Muscle of arm (tissue), 14 donors: Measurements from ENCODE around the gene CGB1. TPM values are rescaled to one million over a fixed set of nuclear protein-coding genes. Genes with fewer than 3 reads are reported as not detected.
"Not testable (repeated sequence)": the region's sequence is repeated elsewhere in the genome, so short reads cannot be mapped to it uniquely, and the experiment has no call there.

Experiments used
- DNase-seq: peaks from one replicate; pipeline ENCODE4 v3.0.0-alpha.2; 2013
- long read RNA-seq, 11 donors: transcript quantifications; one replicate each; lab custom pipeline, GENCODE V29; 2026
- polyA plus RNA-seq, 12 donors: library from polyadenylated mRNA; unstranded; fragments of 120-200 nt; gene quantifications; one replicate each; pipeline ENCODE4 v1.2.1, GENCODE V29; 2013; ENCODE audit not compliant: insufficient read length in 12 of 12

The CGB1 gene
- under 1 TPM in 1 of 12 donors, not detected in 11; 0.30 TPM for polyA plus RNA-seq
- long read RNA-seq, donor 1, result 0 reads
- long read RNA-seq, donor 2, result 0 reads
- long read RNA-seq, donor 3, result 0 reads
- long read RNA-seq, donor 4, result 0 reads
- long read RNA-seq, donor 5, result 0 reads
- long read RNA-seq, donor 6, result 0 reads
- long read RNA-seq, donor 7, result 0 reads
- long read RNA-seq, donor 8, result 0 reads
- long read RNA-seq, donor 9, result 0 reads
- long read RNA-seq, donor 10, result 0 reads
- long read RNA-seq, donor 11, result 0 reads

DNA sequence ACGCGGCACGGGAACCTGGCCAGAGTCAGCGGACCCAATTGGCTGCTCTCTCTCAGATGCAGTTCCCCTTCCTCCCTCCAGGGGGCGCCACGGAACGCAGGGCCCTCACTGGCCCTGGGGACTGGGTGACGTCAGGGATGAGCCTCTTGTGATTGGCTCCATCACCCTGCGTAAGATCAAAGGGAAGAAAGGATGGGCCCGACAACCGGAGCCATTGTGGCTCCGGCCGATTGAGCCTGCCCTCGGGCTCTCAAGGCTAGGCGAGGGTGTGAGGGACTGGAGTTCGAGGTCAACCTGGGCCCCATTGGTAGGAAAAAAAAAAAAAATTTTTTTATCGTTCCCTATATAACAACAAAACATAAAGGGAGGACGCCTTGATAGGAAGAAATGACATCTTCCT, at the start of gene CGB1:
Gene CGB1 (minus strand): TSS at position 81 of the 400 bp plus-strand sequence. CDS start 184 bp downstream, outside the sequence.
- not testable (repeated sequence) for DNase-seq

DNA sequence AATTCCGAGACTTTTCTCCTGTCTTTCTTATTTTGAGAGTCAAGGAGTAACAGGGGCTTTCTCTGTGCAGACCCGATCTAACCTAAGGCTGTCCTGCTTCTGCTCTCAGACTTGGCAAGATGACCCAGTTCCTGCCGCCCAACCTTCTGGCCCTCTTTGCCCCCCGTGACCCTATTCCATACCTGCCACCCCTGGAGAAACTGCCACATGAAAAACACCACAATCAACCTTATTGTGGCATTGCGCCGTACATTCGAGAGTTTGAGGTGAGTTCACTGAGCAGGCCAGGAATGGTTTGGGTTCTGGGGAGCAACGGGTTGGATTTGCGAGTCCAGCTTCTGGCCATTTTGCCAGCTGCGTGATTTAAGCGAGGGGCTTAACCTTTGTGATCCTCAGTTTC, 49.6 kb upstream of the CGB1 start:
- no peak for DNase-seq

DNA sequence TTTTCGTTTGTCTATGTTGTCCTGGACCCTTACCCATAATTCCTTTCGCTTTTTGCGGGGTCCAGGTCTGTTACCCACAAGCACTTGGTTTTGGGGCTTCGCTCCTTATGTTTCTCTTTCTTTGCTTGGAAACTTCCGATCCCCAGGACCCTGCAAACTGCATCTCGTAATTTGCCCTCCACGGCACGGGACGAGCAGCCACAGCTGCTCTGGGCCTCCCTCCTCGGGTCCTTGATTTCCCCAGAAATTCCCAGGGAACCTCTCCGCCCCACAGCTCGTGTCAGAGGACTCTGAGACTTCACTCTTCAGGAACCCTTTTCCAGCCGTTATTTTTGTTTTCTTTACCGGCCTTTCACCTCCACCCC, 49.2 kb upstream of the CGB1 start:
- DNase-seq, result no peak

DNA sequence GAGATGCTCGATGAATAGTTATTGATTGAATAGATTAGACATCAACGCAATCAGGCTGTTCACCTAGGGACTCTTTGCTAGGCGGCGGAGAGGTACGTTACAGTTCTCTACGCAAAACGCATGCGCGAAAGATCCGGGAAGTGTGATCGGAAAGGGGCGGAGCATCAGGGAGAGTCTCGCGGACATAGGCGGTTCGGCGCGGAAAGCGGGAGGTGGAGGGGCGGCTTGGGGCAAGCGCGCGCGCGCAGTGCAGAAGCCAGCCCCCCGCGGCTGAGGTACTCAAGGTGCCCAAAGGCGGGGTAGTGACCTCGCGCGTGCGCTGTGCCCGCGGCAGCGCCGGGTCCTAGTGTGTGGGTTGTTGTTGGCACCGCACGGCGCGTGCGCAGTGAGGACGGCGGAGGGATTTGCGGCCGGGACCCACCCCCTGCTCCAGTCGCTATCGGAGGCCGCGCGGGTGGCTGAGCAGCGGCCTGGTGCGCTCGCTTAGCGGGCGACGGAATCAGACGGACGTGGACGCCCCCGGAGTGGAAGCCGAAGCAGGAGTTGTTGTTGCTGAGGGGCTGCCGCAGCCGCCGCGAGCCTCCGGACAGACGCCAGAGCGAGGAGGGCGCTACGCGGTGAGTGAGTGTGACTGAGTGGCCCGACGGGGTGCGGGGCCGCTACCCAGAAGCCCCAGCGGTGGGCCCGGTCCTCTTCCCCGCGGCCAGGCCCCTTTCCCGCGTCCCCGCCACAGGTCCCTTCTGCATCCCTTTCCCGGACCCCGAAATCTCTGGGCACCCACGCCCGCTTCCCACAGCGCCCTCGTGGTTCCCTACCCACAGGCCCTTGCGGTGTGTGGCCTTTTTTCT, 48.5 kb upstream of the CGB1 start, which contains the start of gene SNRNP70:
Gene SNRNP70 (plus strand): TSS at position 432 of the 848 bp plus-strand sequence. CDS start 964 bp downstream, outside the sequence.
- DNase-seq, result peak; percentile 100

DNA sequence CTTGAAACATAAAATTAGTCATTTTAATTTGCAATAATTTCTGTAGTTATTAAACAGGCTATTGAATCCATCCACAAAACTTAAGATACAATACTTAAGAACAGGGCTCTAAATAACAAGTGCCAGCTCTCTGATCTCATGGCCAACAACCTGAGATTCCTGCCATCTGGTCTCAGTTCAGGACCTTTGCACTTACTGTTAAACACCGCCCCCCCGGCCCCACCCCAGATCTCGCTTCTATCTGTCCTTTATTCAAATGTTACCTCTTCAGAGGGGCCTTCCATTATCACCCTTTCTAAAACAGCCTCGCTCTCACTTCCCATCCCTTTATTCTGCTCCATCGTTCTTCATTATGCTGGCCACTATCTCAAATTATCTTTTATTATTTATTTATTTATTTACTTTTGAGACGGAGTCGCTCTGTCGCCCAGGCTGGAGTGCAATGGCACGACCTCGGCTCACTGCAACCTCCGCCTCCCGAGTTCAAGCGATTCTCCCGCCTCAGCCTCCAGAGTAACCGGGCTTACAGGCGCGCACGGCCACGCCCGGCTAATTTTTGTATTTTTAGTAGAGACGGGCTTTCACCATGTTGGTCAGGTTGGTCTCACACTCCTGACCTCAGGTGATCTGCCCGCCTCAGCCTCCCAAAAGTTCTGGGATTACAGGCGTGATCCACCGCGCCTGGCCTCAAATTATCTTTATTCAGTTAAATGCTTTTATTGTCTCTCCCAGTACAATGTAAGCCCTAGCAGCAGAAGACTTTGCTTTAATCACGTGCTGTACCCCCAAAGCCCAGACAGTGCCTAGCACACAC, 47.7 kb upstream of the CGB1 start:
- DNase-seq, result no peak

DNA sequence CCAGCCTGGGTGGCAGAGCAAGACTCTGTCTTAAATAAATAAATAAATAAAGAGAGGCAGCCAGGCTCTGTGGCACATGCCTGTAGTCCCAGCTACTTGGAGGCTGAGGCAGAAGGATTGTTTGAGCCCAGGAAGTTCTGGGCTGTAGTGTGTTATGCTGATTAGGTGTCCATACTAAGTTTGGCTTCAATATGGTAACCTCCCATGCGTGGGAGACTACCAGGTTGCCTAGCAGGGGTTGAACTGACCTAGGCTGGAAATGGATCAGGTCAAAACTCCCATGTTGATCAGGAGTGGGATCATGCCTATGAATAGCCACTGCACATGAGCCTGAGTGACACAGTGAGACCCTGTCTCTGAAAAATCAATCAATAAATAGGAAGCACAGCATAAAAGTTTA, 44.6 kb upstream of the CGB1 start:
- no peak for DNase-seq

DNA sequence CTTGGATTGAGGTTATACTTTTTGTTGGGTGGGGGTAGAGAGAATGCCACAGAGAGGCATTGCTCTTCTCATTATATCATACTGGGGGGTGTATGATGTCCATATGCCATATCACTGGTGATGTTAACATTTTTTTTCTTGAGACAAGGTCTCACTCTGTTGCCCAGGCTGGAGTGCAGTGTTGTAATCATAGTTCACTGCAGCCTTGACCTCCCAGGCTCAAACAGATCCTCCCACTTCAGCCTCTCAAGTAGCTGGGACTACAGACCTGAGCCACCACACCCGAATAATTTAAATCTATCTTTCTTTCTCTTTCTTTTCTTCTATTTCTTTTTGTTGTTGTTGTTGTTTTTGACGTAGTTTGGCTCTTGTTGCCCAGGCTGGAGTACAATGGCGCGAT, 43.7 kb upstream of the CGB1 start:
- DNase-seq, result no peak

DNA sequence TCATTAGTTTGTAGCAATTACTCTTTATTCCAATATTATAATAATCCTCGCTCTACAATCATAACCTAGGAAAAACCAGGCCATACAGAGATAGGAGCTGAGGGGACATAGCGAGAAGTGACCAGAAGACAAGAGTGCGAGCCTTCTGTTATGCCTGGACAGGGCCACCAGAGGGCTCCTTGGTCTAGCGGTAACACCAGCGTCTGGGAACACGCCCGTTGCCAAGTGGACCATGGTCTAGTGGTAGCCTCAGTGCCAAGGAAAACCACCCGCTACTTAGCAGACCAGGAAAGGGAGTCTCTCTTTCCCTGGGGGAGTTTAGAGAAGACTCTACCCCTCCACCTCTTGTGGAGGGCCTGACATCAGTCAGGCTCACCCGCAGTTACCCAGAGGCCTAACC, 38.2 kb upstream of the CGB1 start:
- DNase-seq, result peak; percentile 35

DNA sequence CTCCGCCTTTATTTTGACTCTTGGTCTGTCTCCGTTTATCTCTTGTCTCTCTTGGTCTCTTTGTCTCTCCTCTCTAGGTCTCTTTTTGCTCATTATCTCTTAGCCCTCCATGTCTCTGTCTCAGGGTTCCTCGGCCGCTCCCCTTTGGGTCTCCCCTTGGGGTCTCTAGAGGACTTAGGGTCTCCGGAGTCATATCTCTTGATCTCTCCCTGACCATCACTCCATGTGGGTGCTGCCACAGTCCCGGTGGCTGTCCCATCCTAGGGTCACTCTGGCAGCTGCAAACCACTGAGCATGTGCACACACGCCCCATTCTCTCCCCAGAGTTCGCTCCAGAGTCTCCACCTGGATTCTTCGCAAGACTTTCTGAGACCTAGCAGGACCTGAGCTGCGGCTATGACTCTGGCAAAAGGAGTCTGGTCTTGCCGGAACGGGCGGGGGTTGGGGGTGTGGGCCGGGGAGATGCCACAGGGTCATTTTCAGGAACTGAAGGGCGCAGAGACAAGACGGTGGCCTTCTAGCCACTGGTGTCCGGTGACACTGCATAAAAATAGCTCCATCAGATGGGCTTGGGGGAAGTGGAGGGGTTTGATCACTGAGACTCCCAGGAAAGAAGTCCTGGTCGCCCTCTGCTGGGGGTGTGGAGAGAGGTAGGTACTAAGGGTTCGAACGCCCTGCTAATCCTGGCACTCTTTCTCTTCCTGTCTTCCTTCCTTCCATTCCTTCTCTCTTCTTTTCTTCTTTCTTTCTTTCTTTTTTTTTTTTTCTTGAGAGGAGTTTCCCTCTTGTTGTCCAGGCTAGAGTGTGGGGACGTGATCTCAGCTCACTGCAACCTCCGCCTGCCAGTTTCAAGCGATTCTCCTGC, 37.1 kb upstream of the CGB1 start:
- no peak for DNase-seq

DNA sequence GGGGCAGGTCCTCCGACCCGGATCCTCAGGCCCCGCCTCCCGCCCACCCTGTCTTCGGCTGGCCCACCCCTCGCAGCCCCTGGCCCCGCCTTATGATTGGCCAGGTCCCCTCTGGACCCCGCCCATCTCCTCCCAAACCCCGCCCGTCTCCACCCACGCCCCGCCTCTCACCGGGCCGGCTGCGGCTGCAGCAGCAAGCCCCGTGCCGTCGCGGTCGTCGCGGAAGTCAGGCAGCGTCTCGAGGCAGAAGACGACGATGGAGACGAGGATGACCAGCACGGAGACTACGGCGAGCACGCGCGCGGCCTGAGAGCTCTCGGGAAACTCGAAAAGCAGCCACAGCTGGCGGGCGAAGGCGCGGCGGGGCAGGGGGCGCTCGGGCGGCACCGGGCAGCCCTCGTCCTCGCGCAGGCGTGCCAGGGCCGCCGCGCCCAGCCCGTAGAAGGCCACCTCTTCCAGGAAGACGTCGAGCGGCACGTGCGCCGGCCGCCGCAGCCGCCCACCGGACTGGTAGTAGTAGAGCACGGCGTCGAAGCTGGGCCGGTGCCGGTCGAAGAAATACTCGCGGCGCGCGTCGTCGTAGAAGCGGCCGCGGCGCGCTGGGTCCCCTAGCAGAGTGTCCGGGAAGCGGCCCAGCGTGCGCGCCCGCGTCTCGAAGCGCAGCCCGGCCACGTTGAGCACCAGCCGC, 35.3 kb upstream of the CGB1 start:
- DNase-seq, result no peak

DNA sequence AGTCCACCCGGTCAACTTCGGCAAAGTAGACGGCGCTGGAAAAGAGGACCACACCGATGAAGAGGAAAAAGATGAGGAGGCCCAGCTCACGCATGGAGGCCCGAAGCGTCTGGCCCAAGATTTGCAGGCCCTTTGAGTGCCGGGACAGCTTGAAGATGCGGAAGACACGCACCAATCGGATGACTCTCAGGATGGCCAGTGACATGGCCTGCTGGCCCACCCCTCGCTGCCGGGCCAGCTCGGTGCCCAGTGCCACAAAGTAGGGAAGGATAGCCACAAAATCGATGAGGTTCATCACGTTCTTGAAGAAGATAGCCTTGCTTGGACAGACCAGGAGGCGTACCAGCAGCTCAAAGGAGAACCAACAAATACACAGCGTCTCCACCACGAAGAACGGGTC, 33.7 kb upstream of the CGB1 start:
- no peak for DNase-seq

DNA sequence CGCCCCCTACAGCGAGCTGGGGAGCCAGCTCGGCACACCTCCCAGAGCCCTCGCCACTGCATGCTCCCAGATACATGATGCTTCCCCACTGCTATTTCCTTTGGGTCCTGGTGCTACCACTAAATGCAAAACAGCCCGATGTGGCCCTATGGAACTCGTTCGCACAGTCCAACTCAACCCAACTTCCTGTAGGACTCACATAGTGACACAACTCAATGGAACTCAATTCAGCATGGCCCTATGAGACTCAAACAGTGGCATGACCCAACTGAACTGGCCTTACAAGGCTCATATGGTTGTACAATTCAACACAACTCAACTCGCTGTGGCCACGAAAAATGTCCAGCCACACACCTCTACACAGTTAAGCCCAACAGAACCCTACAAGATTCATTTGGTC, 32.3 kb upstream of the CGB1 start:
- DNase-seq, result no peak

DNA sequence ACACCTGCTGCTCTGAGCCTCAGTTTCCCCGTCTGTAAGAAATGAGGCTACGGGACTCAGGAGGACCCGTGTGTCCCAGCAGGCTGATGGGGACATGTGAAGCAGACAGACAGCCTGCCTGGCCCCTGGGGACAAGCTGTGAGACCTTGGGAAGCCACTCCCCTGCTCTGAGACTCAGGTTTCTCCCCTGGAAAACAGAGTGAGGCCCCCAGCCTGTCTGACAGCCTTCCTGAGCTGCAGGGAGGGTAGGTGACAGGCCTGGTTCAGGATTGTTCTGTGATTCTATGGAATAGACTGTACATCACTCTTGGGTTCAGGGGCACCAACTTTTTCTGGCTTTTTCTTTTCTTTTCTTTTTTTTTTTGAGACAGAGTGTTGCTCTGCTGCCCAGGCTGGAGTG, 30.9 kb upstream of the CGB1 start:
- DNase-seq, result no peak

DNA sequence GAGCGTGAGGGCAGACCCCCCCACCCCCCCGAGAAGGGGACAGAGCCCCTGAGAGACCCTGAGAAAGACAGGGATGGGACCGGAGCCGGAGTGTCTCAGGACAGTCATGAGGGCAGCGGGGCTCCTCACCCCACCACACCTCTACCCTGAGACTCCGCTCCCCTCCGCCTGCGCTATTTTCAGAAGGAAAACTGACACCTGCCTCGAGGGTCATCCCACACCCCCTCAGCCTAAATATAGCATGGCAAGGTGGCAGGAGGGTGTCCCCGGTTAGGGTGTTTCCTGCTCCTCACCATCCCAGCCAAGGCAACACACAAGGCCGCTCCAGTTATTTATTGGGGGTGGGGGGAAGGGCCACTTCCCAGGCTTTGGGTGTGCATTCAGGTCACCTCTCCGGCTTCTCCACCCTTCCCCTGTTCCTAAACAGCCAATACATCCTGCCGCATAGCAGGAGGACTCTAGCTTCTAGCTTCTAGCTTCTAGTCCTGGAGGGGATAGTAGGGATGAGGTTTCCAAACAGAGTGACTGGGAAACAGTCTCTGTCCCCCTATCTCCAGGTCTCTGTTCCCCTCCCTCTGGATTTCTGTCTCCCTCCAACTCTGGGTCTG, 29.3 kb upstream of the CGB1 start:
- DNase-seq, result no peak

DNA sequence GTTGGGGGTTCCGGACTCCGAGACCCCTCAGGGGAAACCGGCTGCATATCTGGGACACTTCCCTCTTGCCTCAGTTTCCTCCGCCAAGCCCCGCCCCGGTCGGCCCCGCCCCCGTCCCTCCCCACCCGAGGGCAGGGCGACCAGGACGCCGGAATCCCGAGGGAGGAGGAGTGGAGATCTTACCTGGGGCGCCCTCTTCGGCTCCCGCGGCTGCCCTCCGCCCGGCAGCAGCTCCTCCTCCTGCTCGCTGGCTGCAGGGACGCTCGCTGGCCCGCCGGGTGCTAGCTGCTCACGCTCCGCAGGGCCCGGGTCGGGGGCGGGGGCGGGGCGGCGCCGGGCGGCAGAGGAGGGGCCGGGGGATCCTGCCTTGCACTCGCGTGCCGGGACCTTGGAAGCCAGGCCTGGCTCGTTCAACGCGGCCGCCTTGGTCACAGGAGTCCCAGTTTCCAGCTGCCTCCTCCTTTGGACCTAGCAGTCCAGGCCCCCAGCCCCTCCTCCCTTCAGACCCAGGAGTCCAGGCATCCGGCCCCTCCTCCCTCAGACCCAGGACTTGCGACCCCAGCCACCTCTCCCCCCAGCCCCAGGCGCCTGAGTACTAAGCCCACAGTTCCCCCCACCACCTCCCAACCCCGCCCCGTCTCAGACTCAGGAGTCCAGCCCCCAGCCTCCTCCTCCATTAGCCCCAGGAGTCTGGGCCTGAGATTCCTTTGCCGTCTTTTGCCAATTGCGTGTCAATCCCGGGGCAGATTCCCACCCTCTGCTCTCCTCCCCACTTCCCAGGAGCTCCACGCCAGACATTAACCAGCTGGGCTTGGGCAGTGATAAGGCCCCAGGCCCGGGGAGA, 28.3 kb upstream of the CGB1 start, which contains the start of gene NTF4:
Gene NTF4 (minus strand): TSS at position 51 of the 844 bp plus-strand sequence. CDS start 2,821 bp downstream, outside the sequence.
- no peak for DNase-seq

DNA sequence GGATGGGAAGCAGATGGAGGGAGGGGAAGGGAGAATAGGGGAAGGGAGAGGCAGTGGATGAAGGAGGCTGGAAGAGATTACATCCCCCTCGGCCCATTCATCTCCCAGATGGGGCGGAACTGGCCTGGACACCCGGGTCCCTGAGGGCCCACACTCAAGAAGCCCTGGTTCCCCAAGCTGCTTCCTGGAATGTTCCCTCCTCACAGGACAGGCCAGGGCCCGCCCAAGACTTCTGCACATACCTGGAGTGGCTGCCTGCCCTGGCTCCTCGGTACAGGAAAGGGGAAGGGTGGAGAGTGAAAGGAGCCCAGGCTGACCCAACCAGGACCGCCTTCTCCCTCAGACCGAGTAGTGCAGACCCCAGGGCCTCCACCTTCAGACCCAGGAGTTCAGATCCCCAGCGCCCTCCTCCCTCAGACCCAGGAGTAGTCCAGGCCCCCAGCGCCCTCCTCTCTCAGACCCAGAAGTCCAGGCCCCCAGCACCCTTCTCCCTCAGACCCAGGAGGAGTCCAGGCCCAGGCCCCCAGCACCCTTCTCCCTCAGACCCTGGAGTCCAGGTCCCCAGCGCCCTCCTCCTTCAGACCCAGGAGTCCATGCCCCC, 27.4 kb upstream of the CGB1 start:
- no peak for DNase-seq

DNA sequence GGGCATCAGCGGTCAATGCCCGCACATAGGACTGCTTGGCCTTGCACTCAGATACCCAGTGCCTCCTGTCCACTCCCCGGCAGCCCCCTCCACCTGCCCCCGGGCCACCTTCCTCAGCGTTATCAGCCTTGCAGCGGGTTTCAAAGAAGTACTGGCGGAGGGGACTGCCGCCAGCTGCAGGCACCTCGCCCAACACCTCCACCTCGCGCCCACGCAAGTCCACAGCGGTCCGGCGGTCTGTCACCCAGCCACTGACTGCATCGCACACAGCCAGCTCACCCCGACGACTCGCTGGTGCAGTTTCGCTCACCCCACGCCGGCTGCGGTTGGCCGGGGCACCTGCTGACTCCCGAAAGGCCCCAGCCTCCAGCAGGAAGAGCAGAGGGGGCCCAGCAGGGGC, 24.8 kb upstream of the CGB1 start:
- DNase-seq, result no peak

DNA sequence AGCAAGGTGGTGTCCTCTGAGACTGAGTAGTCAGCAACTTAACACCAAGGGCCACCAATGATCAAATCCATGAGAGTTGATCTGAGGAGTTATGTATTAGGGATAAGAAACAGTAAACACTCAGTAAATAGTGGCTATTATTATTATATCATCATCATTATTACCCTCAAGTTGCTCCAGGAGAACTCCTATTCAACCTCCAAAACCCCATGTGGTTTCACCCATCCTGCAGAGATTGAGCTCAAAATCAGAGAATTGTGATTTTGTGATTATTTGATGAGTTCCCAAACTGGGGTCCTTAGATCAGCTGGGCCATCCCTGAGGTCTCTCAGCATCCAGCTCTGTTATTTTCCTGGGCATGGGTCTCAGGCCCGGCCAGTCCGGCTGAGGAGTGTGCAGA, 24.3 kb upstream of the CGB1 start:
- DNase-seq, result no peak

DNA sequence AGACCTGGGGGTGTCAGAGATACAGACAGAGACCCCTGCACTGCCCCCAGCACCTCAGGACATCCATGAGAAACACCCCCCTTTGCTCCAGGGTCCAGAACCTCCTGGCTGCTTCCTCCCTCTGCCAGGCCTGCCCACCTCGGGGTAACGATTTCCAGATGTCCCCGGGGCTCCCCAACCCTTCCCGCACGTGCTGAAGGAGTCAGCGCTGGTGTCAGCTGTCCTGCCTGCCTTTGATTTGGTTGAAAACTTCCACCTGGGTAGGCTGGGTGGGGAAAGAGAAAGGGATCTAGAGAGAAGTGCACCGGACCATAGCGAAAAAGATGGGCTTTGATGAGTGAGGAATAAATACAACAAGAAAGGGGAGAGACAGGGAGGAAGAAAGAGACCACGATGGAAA, 22.4 kb upstream of the CGB1 start:
- no peak for DNase-seq
